Stimulated activated CD8-positive, alpha-beta memory T cell treated with anti-CD3 and anti-CD28 coated beads, Interleukin-15, amount 100 ng/mL, for 4 hours (primary cell): ENCODE data around the gene RIMBP2.

Experiments used
- DNase-seq, 2 donors: peaks; one replicate each; pipeline ENCODE4 v3.0.0-alpha.2; 2020; ENCODE audit warnings: low read depth in 2 of 2

The RIMBP2 gene

GRCh38 chr12:130484221-130484620, 231.9 kb downstream of the RIMBP2 start:
- no peak for DNase-seq

DNA sequence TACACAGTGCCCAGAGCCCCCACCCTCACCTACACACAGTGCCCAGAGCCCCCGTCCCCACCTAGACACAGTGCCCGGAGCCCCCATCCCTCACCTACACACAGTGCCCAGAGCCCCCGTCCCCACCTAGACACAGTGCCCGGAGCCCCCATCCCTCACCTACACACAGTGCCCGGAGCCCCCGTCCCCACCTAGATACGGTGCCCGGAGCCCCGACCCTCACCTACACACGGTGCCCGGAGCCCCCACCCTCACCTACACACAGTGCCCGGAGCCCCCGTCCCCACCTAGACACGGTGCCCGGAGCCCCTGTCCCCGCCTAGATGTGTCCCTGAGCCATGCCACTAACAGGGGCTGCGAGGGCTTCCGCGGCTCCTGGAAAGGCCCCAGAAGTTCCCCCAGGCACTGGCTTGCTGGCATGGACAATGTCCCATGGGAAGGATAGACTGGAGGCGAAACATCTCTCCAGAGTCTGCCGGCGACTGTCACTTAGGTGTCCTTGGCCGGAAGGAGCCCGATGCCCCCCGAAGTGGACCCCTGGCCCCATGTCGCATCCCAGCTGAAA, 232.4 kb downstream of the RIMBP2 start:
- no peak for DNase-seq

GRCh38 chr12:130482448-130482847, 233.7 kb downstream of the RIMBP2 start:
- DNase-seq, result no peak

DNA sequence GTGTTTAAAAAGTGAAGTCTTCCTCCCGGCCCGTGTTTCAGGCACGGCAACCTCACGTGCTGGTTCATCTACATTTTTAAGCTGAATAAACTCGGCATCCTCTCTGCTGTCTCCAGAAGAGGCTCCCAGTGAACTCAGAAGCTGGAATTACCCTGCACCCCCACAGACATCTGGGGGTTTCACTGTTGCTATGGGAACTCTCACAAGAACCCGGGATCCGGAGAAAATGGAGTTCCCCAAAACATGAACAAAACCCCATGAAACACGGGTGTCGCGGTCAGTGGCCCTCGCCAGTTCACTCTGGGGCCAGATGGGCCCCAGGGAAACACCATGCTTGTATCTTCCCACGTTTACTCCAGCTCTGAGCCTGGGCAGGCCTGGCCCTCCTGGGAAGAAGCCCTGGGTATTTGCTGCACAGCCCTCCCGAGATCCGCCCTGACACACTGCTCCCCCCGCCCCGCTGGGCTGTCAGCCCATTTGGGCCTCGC, 234.7 kb downstream of the RIMBP2 start:
- no peak for DNase-seq

- no peak for DNase-seq
Measured at GRCh38 chr12:130480887-130481286, 235.2 kb downstream of the RIMBP2 start.

- DNase-seq, result no peak
Measured at GRCh38 chr12:130480231-130480630, 235.9 kb downstream of the RIMBP2 start.

DNA sequence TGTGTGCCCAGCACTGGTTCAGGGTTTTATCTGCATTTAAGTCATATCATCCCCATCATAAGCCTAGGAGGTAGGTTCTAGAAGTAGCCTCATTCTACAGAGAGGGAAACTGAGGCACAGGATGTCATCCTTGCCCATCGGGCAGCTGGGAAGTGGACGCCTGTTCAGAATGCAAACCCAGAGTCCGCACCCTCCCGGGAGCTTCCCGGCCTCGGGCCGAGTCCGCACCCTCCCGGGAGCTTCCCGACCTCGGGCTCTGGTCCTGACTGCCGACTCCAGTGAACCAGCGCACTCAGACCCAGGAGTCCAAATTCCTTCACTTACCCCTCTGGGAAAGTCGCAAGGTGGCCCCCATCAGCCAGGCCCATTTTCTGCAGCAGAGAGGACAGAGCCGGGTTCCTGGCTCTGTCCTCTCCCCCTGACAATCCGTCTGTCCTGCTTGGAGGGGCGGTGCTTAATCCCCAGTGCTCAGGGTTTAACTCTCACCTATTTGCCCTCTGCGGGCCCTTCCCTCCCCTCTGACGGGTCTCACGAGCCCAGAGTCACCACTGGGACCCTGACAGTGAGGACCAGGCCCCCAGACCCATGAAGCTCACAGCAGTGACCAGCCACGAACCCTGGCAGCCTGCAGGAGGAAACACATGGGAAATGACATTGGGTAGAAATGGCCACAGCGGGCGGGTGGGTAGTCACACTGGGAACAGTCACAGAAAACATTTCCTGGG, 236.5 kb downstream of the RIMBP2 start:
- no peak for DNase-seq

GRCh38 chr12:130478786-130479185, 237.3 kb downstream of the RIMBP2 start:
- DNase-seq, result no peak

DNA sequence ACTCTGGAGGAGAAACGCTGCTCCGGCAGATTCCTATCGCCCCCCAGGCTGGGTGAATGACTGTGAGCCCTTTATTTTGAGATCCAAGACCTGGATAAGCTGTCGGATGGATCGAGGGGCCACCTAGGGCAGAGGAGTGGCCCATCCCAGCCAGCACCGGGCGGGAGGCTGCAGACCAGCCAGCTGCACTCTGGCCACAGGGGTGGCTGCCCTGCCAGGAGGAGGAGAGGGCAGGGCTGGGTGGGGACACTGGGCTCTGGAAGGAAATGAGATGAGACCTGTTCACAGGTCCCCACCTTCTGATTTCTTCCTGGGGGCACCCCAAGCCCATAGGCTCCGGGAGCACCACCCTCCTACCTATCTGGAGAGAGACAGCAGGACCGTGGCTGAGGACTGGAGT, 238.4 kb downstream of the RIMBP2 start:
- DNase-seq, result no peak

DNA sequence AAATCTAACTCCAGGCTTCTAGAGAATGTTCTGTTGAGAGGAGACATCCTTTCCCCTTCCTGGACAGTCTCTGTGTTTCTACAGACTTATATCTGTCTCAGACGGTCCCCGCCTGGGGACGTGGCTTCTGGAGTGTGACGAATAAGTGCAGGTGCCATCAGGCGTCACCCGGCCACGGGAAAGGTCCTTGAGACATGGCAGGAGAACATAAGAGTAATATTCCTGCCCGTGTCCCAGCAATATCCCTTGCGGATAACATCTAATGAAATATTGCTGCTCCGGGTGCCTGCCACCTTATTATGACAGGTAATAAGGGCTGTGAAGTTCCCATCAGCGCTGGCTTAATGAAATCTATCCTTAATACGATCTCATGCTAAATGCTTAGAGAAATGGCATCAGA, 238.8 kb downstream of the RIMBP2 start:
- DNase-seq, result no peak

GRCh38 chr12:130476451-130477135, 239.5 kb downstream of the RIMBP2 start:
- DNase-seq, result no peak

DNA sequence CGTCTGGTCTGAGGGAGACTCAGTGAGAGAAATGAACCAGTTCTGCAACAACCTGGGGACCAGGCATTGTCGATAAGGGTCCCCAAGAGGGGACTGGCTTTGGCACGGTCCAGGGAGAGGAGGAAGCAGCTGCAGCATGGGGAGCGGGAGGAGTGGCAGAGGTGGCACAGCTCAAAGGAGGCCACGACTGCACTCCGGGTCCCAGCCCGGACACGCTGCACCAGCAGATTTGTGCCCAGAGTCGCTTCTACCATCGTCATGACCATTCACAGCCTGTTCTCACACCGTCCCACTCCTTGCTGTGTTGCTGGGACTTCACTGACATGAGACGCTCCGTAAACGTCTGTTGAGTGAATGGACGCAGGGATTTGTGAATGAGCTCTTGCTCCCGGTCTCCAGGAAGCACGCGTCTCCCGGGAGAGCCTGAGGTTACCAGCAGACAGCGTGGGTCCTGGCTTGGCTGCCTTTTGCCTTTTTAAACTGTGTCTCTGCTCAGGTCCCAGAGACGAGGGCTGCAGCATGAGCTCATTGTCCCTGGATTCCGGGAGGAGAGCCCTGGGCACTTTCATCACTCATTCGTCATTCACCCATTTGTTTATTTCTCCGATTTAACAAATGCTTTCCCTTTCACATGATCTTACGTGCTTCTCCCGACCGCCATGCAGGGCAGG, 241.4 kb downstream of the RIMBP2 start:
- DNase-seq, result no peak

DNA sequence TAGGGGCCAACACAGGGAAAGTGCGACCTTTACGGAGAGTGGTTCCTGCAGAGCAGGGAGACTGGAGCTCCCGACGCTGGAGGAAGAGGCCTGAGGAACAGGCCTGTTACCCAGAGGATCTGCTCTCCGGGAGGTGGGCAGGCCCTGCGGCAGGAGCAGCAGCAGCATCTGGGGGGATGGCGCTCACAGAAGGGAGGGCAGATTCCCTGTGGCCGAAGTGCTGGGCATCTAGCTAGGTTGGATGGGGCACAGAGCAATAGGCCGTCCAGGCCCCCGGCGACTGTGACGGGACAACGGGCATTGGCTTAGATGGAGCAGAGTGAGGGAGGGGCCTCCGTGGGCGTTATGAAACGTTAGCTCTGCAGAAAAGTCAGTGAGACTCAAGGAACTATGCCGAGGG, 242.8 kb downstream of the RIMBP2 start:
- no peak for DNase-seq

- no peak for DNase-seq
Measured at GRCh38 chr12:130470969-130471368, 245.1 kb downstream of the RIMBP2 start.

DNA sequence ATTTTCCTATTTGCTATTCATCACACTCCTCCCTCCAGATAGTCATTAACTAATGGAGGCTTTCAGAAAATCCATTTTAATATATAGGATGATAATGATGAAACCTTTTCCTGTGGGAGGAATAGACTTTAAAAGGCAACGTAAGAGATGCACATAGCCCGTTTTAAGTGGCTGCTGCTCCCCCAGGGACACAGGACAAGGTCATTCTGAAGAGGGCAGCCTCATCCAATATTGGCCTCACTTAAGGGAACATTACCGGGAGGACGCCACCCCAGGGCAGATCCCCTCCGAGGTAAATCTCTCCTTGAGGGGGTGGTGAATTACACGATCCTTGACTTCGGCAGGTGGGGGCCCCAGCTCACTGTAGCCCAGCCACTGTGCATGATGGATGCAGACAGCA, 246.5 kb downstream of the RIMBP2 start:
- DNase-seq, result no peak

DNA sequence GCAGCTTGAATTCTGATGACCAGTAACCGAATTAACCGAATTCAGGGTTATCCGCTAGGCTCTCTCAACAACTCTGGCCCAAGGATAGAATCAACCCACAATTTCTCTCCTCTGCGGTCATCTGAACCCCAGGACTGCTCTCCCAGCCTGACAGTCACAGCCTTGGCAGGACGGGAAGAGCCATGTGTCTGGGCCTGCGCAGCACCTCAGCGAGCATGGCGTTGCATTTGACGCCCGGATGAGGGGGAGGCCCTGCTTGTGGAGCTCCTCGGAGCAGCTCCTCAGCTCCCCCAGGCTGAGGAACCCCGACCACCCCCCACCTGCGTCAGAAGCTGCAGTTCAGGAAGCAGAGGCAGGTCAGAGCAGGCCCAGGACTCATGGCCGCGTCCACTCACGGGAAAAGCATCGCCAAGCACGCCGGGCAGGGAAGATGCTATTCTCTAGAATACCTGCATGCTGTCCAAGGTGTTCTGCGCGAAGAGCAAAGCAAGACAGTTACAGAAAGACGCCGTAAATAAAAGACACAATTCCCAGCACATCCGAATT, 247.3 kb downstream of the RIMBP2 start:
- no peak for DNase-seq

DNA sequence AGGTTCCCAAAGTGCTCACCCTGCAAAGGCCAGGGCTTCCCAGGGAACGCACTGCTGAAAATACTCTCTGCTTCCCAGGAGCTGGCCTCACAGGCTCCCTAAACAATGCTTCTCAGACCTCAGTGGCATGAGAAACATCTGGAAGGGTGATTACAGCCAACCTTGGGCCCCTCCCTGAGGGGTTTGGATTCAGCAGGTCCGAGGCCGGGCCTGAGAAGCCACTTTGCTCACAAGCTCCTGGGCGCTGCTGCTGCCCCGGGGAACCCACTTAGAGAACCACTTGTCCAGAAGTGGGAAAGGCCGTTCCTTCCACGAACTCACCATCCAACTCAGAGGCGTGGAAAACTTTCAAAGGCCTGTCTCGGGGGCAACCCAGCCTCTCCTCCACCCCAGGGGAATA, 247.9 kb downstream of the RIMBP2 start:
- DNase-seq, result no peak

GRCh38 chr12:130465626-130466025, 250.5 kb downstream of the RIMBP2 start:
- no peak for DNase-seq

DNA sequence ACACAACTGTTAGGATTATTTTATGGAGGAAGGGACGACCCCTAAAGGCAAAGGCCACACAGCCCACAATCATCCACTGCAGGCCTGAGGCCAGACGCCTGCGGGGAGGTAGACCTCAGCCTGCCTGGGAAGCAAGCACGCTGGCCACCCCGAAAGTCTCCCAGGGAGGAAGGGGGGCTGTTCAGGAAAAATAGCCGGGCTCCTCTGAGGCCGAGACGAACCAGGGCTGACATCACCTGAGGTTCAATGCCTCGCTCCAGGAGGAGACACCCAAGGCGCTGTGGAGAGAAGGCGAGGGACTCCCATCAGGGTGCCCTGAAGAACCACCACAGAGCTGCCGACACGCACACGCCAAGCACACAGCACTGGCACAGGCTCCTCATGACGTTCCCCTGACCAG, 251.1 kb downstream of the RIMBP2 start:
- no peak for DNase-seq

DNA sequence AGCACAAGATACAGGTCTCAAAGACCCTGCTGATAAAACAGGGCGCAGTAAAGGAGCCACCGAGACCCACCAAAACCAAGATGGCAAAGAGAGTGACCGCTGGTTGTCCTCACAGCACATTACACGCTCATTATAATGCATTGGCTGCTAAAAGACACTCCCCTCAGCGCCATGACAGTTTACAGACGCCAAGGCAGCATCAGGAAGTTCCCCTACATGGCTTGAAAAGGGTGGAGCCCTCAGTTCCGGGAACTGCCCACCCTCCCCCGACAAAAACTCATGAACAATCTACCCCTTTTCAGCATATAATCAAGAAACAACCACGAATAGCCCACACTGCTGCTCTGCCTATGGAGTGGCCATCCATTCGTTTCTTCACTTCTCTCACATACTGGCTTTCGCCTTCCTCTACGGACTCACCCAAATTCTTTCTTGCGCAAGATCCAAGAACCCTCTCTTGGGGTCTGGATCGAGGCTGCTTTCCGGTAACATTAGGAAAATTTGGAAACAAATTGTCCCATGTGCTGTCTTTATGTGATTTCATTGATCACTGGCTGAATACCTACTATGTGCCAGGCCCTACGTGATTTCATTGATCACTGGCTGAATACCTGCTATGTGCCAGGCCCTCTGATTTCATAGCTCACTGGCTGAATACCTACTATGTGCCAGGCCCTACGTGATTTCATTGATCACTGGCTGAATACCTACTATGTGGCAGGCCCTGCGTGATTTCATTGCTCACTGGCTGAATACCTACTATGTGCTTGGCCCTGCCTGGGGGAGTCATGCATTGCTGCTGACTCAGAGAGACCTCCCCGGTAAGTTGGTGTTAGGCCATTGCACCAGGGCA, 252.1 kb downstream of the RIMBP2 start:
- no peak for DNase-seq

DNA sequence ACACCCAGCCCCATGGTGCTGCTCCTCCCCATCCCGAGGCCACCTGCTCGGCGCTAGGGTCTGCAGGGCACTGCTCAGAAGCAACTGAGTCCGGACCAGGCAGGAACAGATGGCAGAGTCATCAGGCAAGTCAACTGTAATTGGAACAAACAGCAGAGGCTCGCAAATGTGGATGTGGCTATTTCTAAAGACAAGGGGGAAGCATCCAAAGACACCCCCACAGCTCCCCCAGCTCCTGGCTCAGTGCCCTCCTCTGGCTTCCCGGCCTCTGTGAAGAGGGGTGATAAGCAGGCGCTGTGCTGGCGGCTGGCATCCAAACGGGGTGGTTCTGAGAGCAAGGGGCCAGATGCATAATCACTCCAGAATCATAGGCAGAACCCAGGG, 252.8 kb downstream of the RIMBP2 start:
- no peak for DNase-seq
